ENCODE measurements around the gene CNBP. TPM values are rescaled to one million over a fixed set of nuclear protein-coding genes. Genes with fewer than 3 reads are reported as not detected.

Gene CNBP
- total and polyA plus RNA-seq, 2 donors (not counting 1 experiment from before 2014, with no cell fraction given): 317 to 369 TPM

- H3K27ac ChIP-seq (ENCODE audit: insufficient read depth, low read length): no peak overlapping the region
- H3K9ac ChIP-seq (ENCODE audit: insufficient read depth, low read length): no peak overlapping the region
- no peaks in the 10 kb centered on the region for H3K36me3 ChIP-seq (ENCODE audit: control insufficient read depth, insufficient read depth, low read length)
- H3K4me3 ChIP-seq (replicated peaks in 1 of 4; ENCODE audit: control extremely low read depth in 1 of 4, insufficient read depth in 1 of 4, low read depth in 3 of 4, low read length in 4 of 4): no peak overlapping the region
- no peak for TF ChIP-seq CTCF (conservative IDR thresholded peaks at IDR 0.05 in 1 of 2, IDR thresholded peaks at IDR 0.05 in 1 of 2; ENCODE audit: low read depth in 1 of 2, low read length in 2 of 2)
- TF ChIP-seq EZH2 (IDR thresholded peaks at IDR 0.05; ENCODE audit: low read length, missing control alignments): no peak
- no peaks in the 10 kb centered on the region for H3K9me3 ChIP-seq (ENCODE audit: control insufficient read depth, insufficient read depth, low read depth, low read length)
- H3K4me2 ChIP-seq (ENCODE audit: extremely low read depth, insufficient read depth, low read length): no peak overlapping the region
- H3K27me3 ChIP-seq (ENCODE audit: control insufficient read depth, insufficient read depth, low read length): no peaks in the 10 kb centered on the region
- H3K79me2 ChIP-seq (ENCODE audit: control insufficient read depth, insufficient read depth, low read length): no peaks in the 10 kb centered on the region
- H2AFZ ChIP-seq (ENCODE audit: low read length): no peak overlapping the region
- H4K20me1 ChIP-seq (ENCODE audit: control insufficient read depth, extremely low read depth, insufficient read depth, low read length): no peaks in the 10 kb centered on the region
- H3K4me1 ChIP-seq (ENCODE audit: control insufficient read depth, extremely low read depth, insufficient read depth, low read length): peaks cover 6% of the 10 kb centered on the region
- no peak for DNase-seq (ENCODE audit: low read depth in 2 of 2)
Observed at GRCh38 chr3:129213238-129213637, 29.5 kb upstream of the CNBP start.

GRCh38 chr3:129211772-129212171 lies 28.1 kb upstream of the CNBP start:
- Histone ChIP-seq H2AFZ (ENCODE audit: low read length) (peak overlapping the region; percentile 55), H3K9ac (ENCODE audit: insufficient read depth, low read length) (no peak overlapping the region), H3K9me3 (ENCODE audit: control insufficient read depth, insufficient read depth, low read depth, low read length) (no peaks in the 10 kb centered on the region), H3K4me3 (replicated peaks in 1 of 4; ENCODE audit: control extremely low read depth in 1 of 4, insufficient read depth in 1 of 4, low read depth in 3 of 4, low read length in 4 of 4) (no peak overlapping the region), H3K36me3 (ENCODE audit: control insufficient read depth, insufficient read depth, low read length) (no peaks in the 10 kb centered on the region), H3K27ac (ENCODE audit: insufficient read depth, low read length) (peak overlapping the region; percentile 59), H3K4me2 (ENCODE audit: extremely low read depth, insufficient read depth, low read length) (peak overlapping the region; percentile 51), H3K4me1 (ENCODE audit: control insufficient read depth, extremely low read depth, insufficient read depth, low read length) (peaks cover 6% of the 10 kb centered on the region), H3K27me3 (ENCODE audit: control insufficient read depth, insufficient read depth, low read length) (no peaks in the 10 kb centered on the region), H3K79me2 (ENCODE audit: control insufficient read depth, insufficient read depth, low read length) (no peaks in the 10 kb centered on the region), H4K20me1 (ENCODE audit: control insufficient read depth, extremely low read depth, insufficient read depth, low read length) (no peaks in the 10 kb centered on the region)
- TF ChIP-seq EZH2 (IDR thresholded peaks at IDR 0.05; ENCODE audit: low read length, missing control alignments) (no peak), CTCF (conservative IDR thresholded peaks at IDR 0.05 in 1 of 2, IDR thresholded peaks at IDR 0.05 in 1 of 2; ENCODE audit: low read depth in 1 of 2, low read length in 2 of 2) (no peak)
- DNase-seq (ENCODE audit: low read depth in 2 of 2): peak; percentile 83 to 92

- H2AFZ ChIP-seq (ENCODE audit: low read length): peak overlapping the region; percentile 55
- peaks cover 6% of the 10 kb centered on the region for H3K4me1 ChIP-seq (ENCODE audit: control insufficient read depth, extremely low read depth, insufficient read depth, low read length)
- H3K4me2 ChIP-seq (ENCODE audit: extremely low read depth, insufficient read depth, low read length): peak overlapping the region; percentile 51
- H3K27ac ChIP-seq (ENCODE audit: insufficient read depth, low read length): peak overlapping the region; percentile 59
- no peak for DNase-seq (ENCODE audit: low read depth in 2 of 2)
- no peaks in the 10 kb centered on the region for H3K27me3 ChIP-seq (ENCODE audit: control insufficient read depth, insufficient read depth, low read length)
- no peaks in the 10 kb centered on the region for H3K79me2 ChIP-seq (ENCODE audit: control insufficient read depth, insufficient read depth, low read length)
- H3K4me3 ChIP-seq (replicated peaks in 1 of 4; ENCODE audit: control extremely low read depth in 1 of 4, insufficient read depth in 1 of 4, low read depth in 3 of 4, low read length in 4 of 4): no peak overlapping the region
- TF ChIP-seq EZH2 (IDR thresholded peaks at IDR 0.05; ENCODE audit: low read length, missing control alignments): no peak
- no peak for TF ChIP-seq CTCF (conservative IDR thresholded peaks at IDR 0.05 in 1 of 2, IDR thresholded peaks at IDR 0.05 in 1 of 2; ENCODE audit: low read depth in 1 of 2, low read length in 2 of 2)
- H3K36me3 ChIP-seq (ENCODE audit: control insufficient read depth, insufficient read depth, low read length): no peaks in the 10 kb centered on the region
- H3K9ac ChIP-seq (ENCODE audit: insufficient read depth, low read length): no peak overlapping the region
- no peaks in the 10 kb centered on the region for H4K20me1 ChIP-seq (ENCODE audit: control insufficient read depth, extremely low read depth, insufficient read depth, low read length)
- no peaks in the 10 kb centered on the region for H3K9me3 ChIP-seq (ENCODE audit: control insufficient read depth, insufficient read depth, low read depth, low read length)
Observed at GRCh38 chr3:129211345-129211744, 27.6 kb upstream of the CNBP start.

All from fibroblast of lung (primary cell).